ENCODE data around the gene NRIP1.
A peak's percentile ranks its signal among the peaks of the same experiment; 100 is the strongest.

The NRIP1 gene

DNA sequence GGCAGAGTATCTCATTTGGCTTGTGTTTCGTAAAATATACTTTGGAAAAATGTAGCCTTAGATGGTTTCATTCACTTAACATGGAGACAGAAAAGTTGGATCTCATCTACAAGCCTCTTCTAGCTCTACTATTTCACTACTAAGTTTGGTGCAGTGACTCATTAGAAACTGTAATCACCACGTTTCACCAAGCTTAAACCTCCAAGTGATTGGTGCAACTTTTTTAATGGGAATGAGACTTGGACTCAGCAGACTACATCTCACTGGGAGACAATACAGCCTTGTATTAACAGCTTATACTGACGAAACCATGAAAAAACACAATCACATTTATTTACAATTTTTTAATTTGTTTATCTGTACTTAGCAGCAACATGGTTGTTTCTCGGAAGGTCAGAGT is 29.9 kb upstream of the NRIP1 start:
- no peak for DNase-seq (ENCODE audit: low read depth, low spot score)
- Histone ChIP-seq H3K27ac (peak overlapping the region; percentile 85), H3K9me3 (ENCODE audit: low read depth, low read length) (no peaks in the 10 kb centered on the region), H3K4me3 (peak overlapping the region; percentile 54), H3K36me3 (ENCODE audit: insufficient read depth, low read length) (no peaks in the 10 kb centered on the region), H3K9ac (ENCODE audit: insufficient read length) (no peak overlapping the region)
- no peak for TF ChIP-seq FOXP2 (optimal IDR thresholded peaks at IDR 0.05; ENCODE audit: control extremely low read depth, extremely low read length, insufficient read depth)
- TF ChIP-seq POLR2AphosphoS5 (IDR thresholded peaks at IDR 0.05; ENCODE audit: borderline replicate concordance, low read depth, low read length), result no peak
- TF ChIP-seq EZH2 (IDR thresholded peaks at IDR 0.05), result no peak

DNA sequence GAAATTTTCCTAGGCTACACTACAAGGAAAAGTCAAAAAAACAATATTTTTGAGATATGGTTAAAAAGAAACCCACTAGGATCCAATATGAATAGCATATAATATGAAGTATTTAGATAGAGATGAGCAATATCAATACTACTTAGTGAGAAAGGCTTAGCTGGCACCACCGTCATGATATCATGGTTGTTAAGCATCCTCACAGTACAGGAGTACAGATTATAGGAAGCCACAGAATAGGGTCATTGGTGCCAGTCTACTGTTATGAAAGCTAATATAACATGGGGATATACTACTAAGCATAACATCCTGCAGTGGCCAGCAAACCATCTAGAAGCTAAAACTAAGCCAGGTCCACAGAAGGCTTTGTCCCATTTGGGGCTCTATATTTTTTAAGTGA is 28.4 kb upstream of the NRIP1 start:
- TF ChIP-seq POLR2AphosphoS5 (IDR thresholded peaks at IDR 0.05; ENCODE audit: borderline replicate concordance, low read depth, low read length), result no peak
- no peak for DNase-seq (ENCODE audit: low read depth, low spot score)
- H3K9ac ChIP-seq (ENCODE audit: insufficient read length), result no peak overlapping the region
- no peak overlapping the region for H3K4me3 ChIP-seq
- no peak overlapping the region for H3K27ac ChIP-seq
- H3K36me3 ChIP-seq (ENCODE audit: insufficient read depth, low read length), result no peaks in the 10 kb centered on the region
- no peaks in the 10 kb centered on the region for H3K9me3 ChIP-seq (ENCODE audit: low read depth, low read length)

DNA sequence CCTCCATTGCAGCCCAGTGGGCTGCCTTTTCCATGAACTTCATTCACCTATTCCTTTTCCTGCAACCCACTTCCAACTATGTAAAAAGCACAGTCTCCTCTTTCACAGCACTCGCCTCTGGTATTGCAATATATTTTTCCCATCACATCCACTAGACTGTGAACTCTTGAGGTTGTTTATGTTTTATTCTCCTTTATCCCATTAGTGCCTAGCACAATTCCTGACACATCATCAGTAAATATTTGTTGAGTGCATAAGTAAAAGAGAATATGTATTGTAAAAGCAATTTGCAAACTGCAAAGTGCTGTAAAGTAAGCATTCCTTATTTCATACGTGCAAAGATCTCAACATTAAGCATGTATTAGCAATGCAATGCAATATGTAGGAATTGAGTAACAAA is 27.9 kb upstream of the NRIP1 start:
- Histone ChIP-seq H3K9me3 (ENCODE audit: low read depth, low read length) (no peaks in the 10 kb centered on the region), H3K27ac (no peak overlapping the region), H3K9ac (ENCODE audit: insufficient read length) (no peak overlapping the region), H3K4me3 (no peak overlapping the region), H3K36me3 (ENCODE audit: insufficient read depth, low read length) (no peaks in the 10 kb centered on the region)
- TF ChIP-seq FOXP2 (optimal IDR thresholded peaks at IDR 0.05; ENCODE audit: control extremely low read depth, extremely low read length, insufficient read depth) (no peak), POLR2AphosphoS5 (IDR thresholded peaks at IDR 0.05; ENCODE audit: borderline replicate concordance, low read depth, low read length) (no peak), EZH2 (IDR thresholded peaks at IDR 0.05) (no peak)
- no peak for DNase-seq (ENCODE audit: low read depth, low spot score)

DNA sequence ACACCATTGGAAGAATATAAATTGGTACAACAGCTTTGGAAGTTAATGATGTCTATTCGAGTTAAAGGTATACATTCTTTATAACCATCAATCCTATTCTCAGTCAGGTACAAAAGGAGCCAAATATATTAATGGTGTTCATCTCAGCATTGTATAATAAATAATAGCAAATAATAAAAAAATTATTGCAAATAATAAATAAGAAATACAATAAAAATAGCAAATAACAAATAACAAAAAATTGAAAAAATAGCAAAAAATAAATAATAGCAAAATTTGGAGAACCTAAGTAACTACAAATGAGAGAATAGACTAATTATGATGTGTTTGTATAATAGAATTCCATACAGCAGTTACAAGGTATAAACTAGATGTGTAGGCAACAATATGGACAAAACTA is 25.6 kb upstream of the NRIP1 start:
- Histone ChIP-seq H3K36me3 (ENCODE audit: insufficient read depth, low read length) (no peaks in the 10 kb centered on the region), H3K4me3 (no peak overlapping the region), H3K27ac (no peak overlapping the region), H3K9me3 (ENCODE audit: low read depth, low read length) (no peaks in the 10 kb centered on the region), H3K9ac (ENCODE audit: insufficient read length) (no peak overlapping the region)
- no peak for DNase-seq (ENCODE audit: low read depth, low spot score)
- TF ChIP-seq EZH2 (IDR thresholded peaks at IDR 0.05), result no peak
- no peak for TF ChIP-seq FOXP2 (optimal IDR thresholded peaks at IDR 0.05; ENCODE audit: control extremely low read depth, extremely low read length, insufficient read depth)
- no peak for TF ChIP-seq POLR2AphosphoS5 (IDR thresholded peaks at IDR 0.05; ENCODE audit: borderline replicate concordance, low read depth, low read length)

DNA sequence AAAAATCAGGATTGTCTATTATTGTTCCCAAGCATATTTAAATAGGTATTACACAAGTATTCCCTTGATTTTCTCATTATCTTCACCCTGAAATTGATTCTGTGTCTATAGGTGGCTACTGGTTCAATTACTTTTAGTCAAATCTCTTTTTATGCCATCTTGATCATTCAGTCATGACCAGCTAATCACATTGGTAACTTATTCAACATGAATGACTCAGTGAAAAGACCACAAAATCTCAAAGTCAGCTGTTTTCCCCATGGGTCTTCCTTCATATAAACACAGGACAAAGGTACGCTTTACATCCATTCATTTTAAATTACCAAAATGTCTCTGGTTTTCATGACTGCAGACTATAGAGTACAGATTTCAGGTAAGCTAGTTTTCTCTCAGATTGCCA is 23.7 kb upstream of the NRIP1 start:
- no peak for TF ChIP-seq POLR2AphosphoS5 (IDR thresholded peaks at IDR 0.05; ENCODE audit: borderline replicate concordance, low read depth, low read length)
- no peak for TF ChIP-seq FOXP2 (optimal IDR thresholded peaks at IDR 0.05; ENCODE audit: control extremely low read depth, extremely low read length, insufficient read depth)
- no peak for TF ChIP-seq EZH2 (IDR thresholded peaks at IDR 0.05)
- no peaks in the 10 kb centered on the region for H3K36me3 ChIP-seq (ENCODE audit: insufficient read depth, low read length)
- no peak overlapping the region for H3K4me3 ChIP-seq
- H3K9ac ChIP-seq (ENCODE audit: insufficient read length), result no peak overlapping the region
- no peak overlapping the region for H3K27ac ChIP-seq
- DNase-seq (ENCODE audit: low read depth, low spot score), result no peak
- no peaks in the 10 kb centered on the region for H3K9me3 ChIP-seq (ENCODE audit: low read depth, low read length)

DNA sequence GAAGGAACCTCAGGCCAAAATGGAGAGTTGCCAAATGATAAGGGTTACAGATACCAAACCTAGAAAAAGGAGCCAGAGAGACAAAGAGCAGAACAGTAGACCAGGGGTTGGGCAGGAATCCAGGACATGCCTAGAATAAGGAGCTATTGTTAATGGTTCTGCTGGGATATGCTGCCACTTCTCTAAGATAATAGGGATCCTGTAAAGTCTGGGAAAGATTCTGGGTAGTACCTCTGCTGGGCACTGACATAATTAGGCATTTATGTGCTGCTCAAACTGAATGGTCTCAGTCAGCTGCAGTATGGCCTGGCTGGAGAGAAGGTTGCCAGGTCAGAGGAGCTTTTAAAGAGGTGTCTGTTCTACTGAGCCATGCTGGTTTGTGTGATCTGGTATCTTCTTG is 19.9 kb upstream of the NRIP1 start:
- Histone ChIP-seq H3K36me3 (ENCODE audit: insufficient read depth, low read length) (no peaks in the 10 kb centered on the region), H3K4me3 (no peak overlapping the region), H3K27ac (no peak overlapping the region), H3K9me3 (ENCODE audit: low read depth, low read length) (no peaks in the 10 kb centered on the region), H3K9ac (ENCODE audit: insufficient read length) (no peak overlapping the region)
- DNase-seq (ENCODE audit: low read depth, low spot score), result no peak
- no peak for TF ChIP-seq FOXP2 (optimal IDR thresholded peaks at IDR 0.05; ENCODE audit: control extremely low read depth, extremely low read length, insufficient read depth)
- TF ChIP-seq EZH2 (IDR thresholded peaks at IDR 0.05), result no peak
- no peak for TF ChIP-seq POLR2AphosphoS5 (IDR thresholded peaks at IDR 0.05; ENCODE audit: borderline replicate concordance, low read depth, low read length)

DNA sequence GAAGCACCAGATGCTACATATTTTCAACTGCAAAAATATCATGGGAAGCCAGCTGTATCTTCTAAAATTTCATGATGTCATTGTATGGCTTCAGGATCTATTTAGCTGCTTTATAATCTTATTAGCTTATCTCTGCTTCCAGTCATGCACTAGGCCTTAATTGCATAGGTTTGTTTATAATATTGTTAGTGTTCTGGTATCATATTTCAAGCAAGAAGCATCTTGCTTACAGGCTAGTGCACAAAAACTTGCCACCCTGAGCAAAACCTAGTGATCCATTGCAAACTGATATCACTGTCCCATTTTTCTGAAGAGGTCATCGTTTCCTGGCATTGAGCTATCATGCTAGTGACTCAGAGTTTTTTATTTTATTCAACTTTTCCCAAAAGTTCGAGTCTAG is 15.7 kb upstream of the NRIP1 start:
- DNase-seq (ENCODE audit: low read depth, low spot score), result no peak

DNA sequence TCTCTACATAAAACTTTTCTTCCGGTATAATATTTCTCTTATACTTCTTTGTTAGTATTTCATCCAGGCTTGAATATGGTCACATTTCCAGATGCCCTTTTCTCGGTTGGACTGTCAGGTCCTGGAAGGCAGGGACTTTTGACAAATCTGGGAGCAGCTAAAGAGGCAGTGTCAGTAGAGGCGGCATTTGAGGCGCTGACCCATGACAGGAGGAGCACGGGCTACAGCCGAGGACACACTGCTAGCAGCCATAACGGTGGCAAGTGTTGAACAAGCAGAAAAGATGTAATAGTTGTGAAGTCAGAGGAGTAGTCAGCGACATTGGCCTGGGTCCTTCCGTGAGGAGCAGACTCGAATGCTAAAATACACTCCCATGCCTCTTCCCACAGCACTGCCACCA is 14.5 kb upstream of the NRIP1 start:
- Histone ChIP-seq H3K36me3 (ENCODE audit: insufficient read depth, low read length) (no peaks in the 10 kb centered on the region), H3K27ac (no peak overlapping the region), H3K9ac (ENCODE audit: insufficient read length) (no peak overlapping the region), H3K4me3 (no peak overlapping the region), H3K9me3 (ENCODE audit: low read depth, low read length) (no peaks in the 10 kb centered on the region)
- TF ChIP-seq FOXP2 (optimal IDR thresholded peaks at IDR 0.05; ENCODE audit: control extremely low read depth, extremely low read length, insufficient read depth) (no peak), POLR2AphosphoS5 (IDR thresholded peaks at IDR 0.05; ENCODE audit: borderline replicate concordance, low read depth, low read length) (no peak), EZH2 (IDR thresholded peaks at IDR 0.05) (no peak)
- DNase-seq (ENCODE audit: low read depth, low spot score), result no peak

More for the DNA sequence above, 15.7 kb upstream of the NRIP1 start:
- Histone ChIP-seq H3K4me3 (no peak overlapping the region), H3K9me3 (ENCODE audit: low read depth, low read length) (no peaks in the 10 kb centered on the region), H3K27ac (no peak overlapping the region), H3K36me3 (ENCODE audit: insufficient read depth, low read length) (no peaks in the 10 kb centered on the region), H3K9ac (ENCODE audit: insufficient read length) (no peak overlapping the region)
- no peak for TF ChIP-seq FOXP2 (optimal IDR thresholded peaks at IDR 0.05; ENCODE audit: control extremely low read depth, extremely low read length, insufficient read depth)
- TF ChIP-seq POLR2AphosphoS5 (IDR thresholded peaks at IDR 0.05; ENCODE audit: borderline replicate concordance, low read depth, low read length), result no peak
- no peak for TF ChIP-seq EZH2 (IDR thresholded peaks at IDR 0.05)

DNA sequence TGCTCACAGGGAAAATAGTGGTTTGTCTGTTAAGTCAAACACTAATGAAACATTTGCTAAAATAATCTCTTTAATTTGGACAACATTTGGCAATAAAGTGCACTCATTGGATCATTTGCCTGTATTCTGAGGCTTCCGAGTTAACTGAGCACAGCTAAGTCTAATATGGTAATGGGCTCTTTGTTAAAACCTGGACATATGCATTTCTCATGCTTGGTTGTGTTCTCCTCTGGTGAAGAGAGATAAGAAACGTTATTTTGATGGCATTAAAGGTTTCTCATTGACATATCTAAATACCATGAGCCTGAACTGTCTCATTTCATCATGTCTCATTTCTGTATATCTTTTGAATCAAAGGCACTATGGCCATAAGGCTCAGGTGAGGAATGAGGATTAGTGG is 13.4 kb upstream of the NRIP1 start:
- no peak for DNase-seq (ENCODE audit: low read depth, low spot score)

More for the DNA sequence above, 13.4 kb upstream of the NRIP1 start:
- Histone ChIP-seq H3K27ac (no peak overlapping the region), H3K4me3 (no peak overlapping the region), H3K36me3 (ENCODE audit: insufficient read depth, low read length) (no peaks in the 10 kb centered on the region), H3K9me3 (ENCODE audit: low read depth, low read length) (no peaks in the 10 kb centered on the region), H3K9ac (ENCODE audit: insufficient read length) (no peak overlapping the region)
- no peak for TF ChIP-seq EZH2 (IDR thresholded peaks at IDR 0.05)
- no peak for TF ChIP-seq POLR2AphosphoS5 (IDR thresholded peaks at IDR 0.05; ENCODE audit: borderline replicate concordance, low read depth, low read length)
